DMS114 treated with DMSO at 0.1 percent for 48 hours (cell line): Measurements from ENCODE around the gene DLG4.
"Not testable (repeated sequence)": the region's sequence is repeated elsewhere in the genome, so short reads cannot be mapped to it uniquely, and the experiment has no call there.

ENCODE experiments used
- DNase-seq: peaks from one replicate; lab custom pipeline; 2025; ENCODE audit not compliant: unreplicated experiment; lab: John Stamatoyannopoulos, UW

The DLG4 gene

GRCh38 chr17:7249830-7250229 lies 30.2 kb upstream of the DLG4 start:
- no peak for DNase-seq

GRCh38 chr17:7249214-7249613 lies 29.6 kb upstream of the DLG4 start:
- DNase-seq = no peak

GRCh38 chr17:7248796-7249195 lies 29.2 kb upstream of the DLG4 start:
- no peak for DNase-seq

- no peak for DNase-seq
Observed at GRCh38 chr17:7246779-7247178, 27.1 kb upstream of the DLG4 start.

- DNase-seq = not testable (repeated sequence)
Observed at GRCh38 chr17:7243838-7244237, 24.2 kb upstream of the DLG4 start.

GRCh38 chr17:7243453-7243729 lies 23.8 kb upstream of the DLG4 start:
- no peak for DNase-seq

GRCh38 chr17:7242717-7243452 lies 23.2 kb upstream of the DLG4 start:
- DNase-seq = peak; percentile 85

GRCh38 chr17:7241783-7242716 lies 22.4 kb upstream of the DLG4 start, which contains the start of gene GABARAP:
TSS of gene GABARAP (minus strand) at chr17:7242449. CDS start at chr17:7242330, 119 bp downstream.
- peak; percentile 76 for DNase-seq

GRCh38 chr17:7241090-7241733 lies 21.6 kb upstream of the DLG4 start:
- no peak for DNase-seq

GRCh38 chr17:7240375-7240774 lies 20.7 kb upstream of the DLG4 start:
- DNase-seq = no peak

- DNase-seq = peak; percentile 98
Observed at GRCh38 chr17:7239091-7240027, 19.7 kb upstream of the DLG4 start, which contains the start of gene PHF23. TSS of gene PHF23 (minus strand) at chr17:7239457. CDS start at chr17:7239279, 178 bp downstream.

GRCh38 chr17:7238420-7239090 lies 18.9 kb upstream of the DLG4 start:
- DNase-seq = no peak

- no peak for DNase-seq
Observed at GRCh38 chr17:7237761-7238419, 18.3 kb upstream of the DLG4 start.

- no peak for DNase-seq
Observed at GRCh38 chr17:7237266-7237760, 17.7 kb upstream of the DLG4 start.

- DNase-seq = no peak
Observed at GRCh38 chr17:7236808-7237207, 17.2 kb upstream of the DLG4 start.

GRCh38 chr17:7235693-7236665 lies 16.3 kb upstream of the DLG4 start:
- no peak for DNase-seq

- peak; percentile 93 for DNase-seq
Observed at GRCh38 chr17:7234083-7234951, 14.7 kb upstream of the DLG4 start, which contains the start of gene DVL2. TSS of gene DVL2 (minus strand) at chr17:7234517. CDS start at chr17:7234262, 255 bp downstream.
